ENCODE measurements around the gene ZIC5.
A peak's percentile ranks its signal among the peaks of the same experiment; 100 is the strongest.

ZIC5 gene

DNA sequence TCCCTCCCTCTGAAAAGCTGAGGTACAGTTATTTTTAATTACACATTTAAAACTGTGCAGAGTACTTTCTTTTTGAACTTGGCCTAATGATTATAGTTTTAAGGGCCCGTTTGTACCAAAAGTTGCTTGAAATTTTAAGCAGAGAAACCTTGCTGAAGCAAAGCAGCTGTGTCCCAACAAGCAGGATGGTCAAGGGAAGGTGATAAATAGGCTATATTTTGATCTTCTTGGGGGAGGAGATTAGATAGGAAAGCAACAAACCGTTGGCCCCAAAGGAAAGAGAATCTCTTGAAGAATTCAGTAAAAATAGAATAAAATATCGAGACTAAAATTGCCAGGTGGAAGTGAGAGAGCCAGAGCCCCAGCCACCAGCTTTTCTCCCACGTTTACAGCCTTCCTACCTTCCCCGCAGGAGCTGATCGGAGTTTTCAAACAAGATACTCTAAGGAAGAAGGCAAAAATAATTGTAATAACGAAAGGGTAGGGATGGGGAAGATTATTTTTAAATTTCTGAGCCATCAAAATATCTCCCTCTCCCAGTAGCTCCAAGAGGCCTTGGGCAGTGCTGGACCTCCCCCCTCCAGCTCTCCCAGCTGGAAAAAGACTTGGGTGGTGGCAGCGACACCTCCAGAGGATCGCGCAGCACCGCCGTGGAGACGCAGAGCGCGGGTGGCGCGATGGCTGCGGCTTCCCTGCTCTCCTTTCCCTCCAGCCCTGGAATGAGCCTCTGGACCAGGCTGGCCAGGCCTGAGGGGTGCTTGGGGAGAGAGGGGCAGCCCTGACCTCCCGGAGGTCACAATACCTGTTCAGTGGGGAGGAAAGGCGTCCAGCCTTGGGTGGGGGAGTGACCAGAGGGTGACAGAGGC lies 15.8 kb upstream of the ZIC5 start:
- no peak for DNase-seq (ENCODE audit: low spot score)

DNA sequence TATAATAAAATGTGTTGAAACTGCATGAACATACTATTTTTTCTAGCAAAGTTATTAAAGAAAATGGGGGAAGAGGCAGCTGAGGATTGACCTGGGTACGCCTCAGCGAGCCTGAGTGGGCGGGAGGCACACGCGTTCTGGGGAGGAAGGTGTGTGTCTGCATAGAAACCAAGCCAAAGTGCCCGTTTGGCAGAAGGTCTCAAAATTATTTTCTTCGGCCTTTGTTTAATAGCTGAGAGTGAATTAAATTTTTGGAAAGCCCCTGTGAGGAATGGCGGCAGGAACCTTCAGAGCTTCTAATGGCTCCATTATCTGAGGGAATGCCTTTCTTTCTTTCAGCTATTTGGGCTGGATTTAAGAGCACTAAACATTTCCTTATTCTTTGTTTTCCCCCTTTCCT lies 15.2 kb upstream of the ZIC5 start:
- no peak for DNase-seq (ENCODE audit: low spot score)

DNA sequence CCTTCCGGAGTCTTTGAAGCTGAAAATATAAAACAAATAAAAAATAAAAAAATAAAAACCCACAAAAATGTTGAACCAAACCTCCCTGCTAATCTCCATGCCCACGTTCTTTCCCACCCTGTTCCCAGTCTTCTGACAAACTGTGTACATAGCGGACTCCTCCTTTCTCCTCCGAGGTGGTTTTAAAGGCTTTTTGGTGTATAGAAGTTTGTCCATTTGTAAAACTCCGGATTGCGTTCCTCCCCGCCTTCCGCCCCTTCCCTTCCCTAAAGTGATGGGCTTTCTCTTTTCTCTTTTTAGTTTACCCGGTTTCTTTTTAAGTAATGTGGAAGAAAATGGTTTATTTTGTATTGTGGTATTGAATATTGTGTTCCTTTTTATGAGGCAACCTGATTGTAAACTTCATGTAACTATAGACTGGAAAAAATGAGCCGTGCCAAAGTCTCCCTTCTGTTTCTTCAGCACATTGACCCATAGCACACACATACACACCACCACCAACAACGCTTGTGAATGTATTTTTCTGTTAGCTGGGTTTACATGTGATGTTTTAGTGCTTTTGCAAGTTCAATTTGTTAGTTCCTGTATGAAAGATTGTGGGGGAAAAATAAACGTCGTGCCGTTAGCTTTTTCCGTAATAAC lies 14.4 kb upstream of the ZIC5 start:
- no peak for DNase-seq (ENCODE audit: low spot score)

DNA sequence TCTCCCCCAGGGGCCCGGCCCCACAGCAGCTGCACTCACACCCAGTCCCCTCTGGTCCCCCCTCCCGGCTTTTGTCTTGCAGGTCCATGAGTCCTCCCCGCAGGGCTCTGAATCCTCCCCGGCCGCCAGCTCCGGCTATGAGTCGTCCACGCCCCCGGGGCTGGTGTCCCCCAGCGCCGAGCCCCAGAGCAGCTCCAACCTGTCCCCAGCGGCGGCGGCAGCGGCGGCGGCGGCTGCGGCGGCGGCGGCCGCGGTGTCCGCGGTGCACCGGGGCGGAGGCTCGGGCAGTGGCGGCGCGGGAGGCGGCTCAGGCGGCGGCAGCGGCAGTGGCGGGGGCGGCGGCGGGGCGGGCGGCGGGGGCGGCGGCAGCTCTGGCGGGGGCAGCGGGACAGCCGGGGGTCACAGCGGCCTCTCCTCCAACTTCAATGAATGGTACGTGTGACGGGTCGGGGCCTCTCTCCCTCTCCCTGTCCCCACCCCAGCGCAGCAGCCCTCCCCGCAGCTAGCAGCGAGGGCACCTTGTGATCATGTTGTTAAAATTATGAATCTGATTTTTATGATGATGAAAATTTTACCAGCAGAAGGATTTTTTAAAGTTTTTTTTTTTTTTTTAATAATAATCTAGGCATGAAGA lies 13.8 kb upstream of the ZIC5 start:
- DNase-seq (ENCODE audit: low spot score): no peak

DNA sequence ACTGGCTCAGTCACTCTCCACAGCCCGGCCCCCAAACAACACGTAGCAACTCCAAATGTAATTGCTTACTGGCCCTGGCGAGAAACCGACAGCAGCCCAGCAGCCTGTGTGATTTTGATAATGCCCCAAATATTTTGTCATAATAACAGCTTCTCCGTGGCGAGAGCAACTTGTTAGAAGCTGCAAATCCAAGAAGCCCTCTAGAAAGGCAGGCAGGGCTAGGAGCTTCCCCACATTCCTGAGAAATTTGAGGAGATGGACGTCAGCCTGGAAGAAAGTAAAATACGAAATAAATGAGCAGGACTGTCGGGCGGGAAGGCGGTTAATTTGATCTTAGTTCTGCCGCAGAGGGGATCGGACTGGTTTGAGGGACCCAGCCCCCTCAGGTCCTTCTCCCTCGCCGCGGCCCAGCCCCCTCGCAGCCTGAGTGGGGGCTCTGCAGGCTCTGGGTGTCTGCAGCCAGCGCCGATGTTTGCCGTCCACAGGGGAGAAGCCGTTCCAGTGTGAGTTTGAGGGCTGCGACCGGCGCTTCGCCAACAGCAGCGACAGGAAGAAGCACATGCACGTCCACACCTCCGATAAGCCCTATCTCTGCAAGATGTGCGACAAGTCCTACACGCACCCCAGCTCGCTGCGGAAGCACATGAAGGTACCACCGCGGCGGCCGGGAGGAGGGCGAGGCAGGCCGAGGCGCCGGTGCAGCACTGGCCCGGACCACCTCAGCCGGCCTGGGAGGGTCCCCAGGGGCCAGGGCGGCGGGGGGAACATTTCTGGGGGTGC lies 13.1 kb upstream of the ZIC5 start:
- DNase-seq (ENCODE audit: low spot score): no peak

DNA sequence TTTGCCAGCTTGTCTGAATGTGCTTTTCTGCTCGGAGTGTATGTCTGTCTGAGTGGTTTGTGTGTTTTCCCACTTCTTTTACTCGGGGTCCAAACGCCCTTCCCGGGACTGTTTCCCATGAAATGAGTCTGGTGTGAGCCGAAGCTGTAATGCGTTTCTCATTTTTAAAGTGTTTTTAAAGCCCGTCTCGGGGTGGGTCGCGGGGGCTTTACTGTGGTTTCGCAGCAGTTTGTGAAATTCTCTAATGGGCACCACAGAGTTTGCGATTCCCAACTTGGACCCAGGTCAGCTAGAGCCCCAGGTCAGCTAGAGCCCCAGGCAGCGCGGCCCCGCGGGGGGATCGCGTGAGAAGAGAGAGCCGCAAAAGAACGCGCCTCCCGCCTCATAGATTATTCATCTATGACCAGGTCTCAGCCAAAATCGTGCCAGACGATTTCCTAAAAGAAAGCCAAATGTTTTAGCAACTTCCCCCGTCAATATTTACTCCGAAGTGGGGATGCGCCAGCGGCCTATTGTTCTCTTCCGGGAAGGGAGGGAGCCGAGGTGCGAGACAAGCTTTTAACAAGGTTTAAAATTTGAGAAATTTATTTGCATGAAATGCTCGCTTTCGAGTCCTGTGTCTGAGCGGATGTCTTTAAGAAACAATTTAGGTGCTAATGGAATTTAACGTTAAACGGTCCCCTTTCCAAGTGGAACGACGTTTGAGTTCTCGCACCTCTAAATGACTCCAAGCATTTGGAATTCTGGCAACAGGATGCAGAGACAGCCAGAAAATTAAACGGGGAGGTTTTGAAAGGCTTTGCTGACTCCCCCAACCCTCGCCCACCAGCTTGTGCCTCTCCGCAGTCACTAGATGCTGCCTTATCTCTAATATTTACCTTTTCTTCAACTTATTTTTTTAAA lies 12.2 kb upstream of the ZIC5 start:
- no peak for DNase-seq (ENCODE audit: low spot score)

DNA sequence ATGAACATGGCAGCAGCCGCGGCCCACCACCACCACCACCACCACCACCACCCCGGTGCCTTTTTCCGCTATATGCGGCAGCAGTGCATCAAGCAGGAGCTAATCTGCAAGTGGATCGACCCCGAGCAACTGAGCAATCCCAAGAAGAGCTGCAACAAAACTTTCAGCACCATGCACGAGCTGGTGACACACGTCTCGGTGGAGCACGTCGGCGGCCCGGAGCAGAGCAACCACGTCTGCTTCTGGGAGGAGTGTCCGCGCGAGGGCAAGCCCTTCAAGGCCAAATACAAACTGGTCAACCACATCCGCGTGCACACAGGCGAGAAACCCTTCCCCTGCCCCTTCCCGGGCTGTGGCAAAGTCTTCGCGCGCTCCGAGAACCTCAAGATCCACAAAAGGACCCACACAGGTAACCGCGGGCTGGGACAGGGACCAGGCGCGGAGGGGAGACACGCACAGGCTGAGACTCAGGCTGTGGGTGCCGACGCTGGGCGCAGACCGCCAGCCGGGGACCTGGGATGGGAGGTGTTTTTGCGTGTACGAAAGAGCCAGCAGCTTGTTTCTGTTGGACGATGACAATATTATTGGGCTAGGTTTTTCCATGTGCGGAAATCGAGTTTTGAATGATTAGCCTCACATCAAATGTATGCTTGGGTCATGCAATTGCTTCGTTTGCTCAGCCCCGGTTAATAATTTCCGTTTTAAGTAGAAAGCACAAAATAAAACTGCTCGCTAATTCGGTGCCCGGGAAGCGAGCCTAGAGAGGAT lies 11.3 kb upstream of the ZIC5 start:
- no peak for DNase-seq (ENCODE audit: low spot score)

DNA sequence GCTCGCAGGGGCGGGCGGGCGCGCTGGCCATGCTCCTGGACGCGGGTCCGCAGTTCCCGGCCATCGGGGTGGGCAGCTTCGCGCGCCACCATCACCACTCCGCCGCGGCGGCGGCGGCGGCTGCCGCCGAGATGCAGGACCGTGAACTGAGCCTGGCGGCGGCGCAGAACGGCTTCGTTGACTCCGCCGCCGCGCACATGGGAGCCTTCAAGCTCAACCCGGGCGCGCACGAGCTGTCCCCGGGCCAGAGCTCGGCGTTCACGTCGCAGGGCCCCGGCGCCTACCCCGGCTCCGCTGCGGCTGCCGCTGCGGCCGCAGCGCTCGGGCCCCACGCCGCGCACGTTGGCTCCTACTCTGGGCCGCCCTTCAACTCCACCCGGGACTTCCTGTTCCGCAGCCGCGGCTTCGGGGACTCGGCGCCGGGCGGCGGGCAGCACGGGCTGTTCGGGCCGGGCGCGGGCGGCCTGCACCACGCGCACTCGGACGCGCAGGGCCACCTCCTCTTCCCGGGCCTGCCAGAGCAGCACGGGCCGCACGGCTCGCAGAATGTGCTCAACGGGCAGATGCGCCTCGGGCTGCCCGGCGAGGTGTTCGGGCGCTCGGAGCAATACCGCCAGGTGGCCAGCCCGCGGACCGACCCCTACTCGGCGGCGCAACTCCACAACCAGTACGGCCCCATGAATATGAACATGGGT lies 10.6 kb upstream of the ZIC5 start:
- DNase-seq (ENCODE audit: low spot score): peak; percentile 30

DNA sequence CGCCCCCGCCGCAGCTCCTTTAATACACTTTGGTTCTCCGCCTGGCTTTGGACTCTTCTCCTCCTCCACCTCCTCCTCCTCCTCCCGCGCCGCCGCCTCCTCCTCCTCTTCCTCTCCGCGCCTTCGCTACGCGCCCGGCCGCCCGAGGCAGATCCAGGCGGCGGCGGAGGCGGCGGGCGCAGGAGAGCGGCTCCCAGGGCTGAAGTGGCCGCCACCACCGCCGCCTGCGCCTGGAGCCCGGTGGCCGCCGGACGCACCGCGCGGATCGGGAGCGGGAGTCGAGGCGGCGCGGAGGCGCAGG lies 10.1 kb upstream of the ZIC5 start, which contains the start of gene ZIC2:
TSS of gene ZIC2 (plus strand) at position 50 of the 301 bp plus-strand sequence. CDS start 281 bp downstream, outside the sequence.
- DNase-seq (ENCODE audit: low spot score): peak; percentile 28

DNA sequence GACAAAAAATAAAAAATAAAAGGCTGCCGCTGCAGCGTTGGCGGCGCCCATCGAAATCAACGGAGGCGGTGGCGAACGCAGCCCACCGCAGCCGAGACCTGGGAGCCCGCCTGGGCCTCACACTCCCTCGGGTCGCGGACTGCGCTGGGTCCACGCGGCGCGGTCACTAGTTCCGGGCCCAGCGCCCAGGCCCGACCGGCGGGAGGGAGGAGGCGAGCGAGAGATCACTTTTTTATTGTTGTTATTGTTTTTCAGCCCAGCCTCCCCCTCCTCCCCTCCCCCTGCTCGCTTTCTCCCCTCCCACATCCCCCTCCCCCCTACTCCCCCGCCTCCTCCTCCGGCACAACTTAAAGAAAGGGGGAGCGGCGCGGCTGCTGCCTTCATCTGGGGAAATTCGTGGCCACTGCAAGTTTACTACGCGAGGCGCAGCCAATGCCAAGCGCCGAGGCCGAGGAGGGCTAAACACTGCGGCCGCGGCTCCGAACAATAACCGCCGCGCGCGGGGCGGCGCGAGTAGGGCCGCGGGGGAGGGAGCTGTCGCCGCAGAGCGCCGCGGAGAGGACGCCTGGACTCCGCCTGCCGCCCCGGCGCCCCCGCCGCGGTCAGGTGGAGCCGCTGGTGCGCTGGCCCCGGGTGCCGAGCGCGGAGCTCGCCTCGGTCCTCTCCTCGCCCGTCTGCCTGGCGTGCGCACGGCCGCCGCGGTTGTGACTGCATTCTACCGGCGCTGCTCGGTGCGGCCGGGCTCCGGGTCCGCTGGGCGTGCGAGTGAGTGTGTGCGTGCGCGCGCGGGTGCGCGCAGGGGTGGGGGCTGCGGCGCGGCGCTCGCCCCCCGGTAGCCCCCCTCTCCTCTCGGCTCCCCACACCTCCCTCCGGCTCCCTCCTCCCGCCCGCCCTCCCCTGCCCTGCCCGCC lies 9.5 kb upstream of the ZIC5 start:
- peak; percentile 41 for DNase-seq (ENCODE audit: low spot score)

DNA sequence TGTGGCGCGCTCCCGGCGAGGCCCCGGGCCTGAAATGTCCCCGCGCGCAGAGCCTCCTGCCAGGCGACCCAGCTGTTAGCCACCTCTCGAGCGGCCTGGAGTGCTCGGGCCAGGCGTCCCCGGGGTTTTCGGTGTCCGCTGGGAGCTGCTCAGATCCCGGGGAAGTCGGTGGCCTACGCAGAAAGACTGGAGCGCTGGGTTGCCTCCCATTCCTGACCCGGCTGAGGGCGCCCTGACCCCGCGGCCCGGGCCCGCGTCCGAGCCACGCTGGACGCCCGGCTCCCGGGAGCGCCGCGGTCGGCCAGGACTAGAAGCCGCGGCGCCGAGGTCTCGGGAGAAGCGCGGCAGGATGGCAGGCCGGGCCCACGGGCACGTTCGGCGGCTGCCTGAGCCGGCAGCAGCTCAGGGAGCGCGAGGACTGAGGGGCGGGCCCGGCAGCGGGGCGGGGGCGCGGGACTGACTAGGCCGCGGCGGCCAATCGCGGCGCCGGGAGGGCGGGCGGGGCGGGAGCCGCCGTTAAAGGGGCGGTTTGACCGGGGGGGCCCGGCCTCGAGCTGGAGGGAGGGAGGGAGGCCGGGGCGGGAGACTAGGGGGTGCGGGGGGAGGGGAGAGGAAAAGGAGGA lies 8.7 kb upstream of the ZIC5 start:
- DNase-seq (ENCODE audit: low spot score): peak; percentile 94

DNA sequence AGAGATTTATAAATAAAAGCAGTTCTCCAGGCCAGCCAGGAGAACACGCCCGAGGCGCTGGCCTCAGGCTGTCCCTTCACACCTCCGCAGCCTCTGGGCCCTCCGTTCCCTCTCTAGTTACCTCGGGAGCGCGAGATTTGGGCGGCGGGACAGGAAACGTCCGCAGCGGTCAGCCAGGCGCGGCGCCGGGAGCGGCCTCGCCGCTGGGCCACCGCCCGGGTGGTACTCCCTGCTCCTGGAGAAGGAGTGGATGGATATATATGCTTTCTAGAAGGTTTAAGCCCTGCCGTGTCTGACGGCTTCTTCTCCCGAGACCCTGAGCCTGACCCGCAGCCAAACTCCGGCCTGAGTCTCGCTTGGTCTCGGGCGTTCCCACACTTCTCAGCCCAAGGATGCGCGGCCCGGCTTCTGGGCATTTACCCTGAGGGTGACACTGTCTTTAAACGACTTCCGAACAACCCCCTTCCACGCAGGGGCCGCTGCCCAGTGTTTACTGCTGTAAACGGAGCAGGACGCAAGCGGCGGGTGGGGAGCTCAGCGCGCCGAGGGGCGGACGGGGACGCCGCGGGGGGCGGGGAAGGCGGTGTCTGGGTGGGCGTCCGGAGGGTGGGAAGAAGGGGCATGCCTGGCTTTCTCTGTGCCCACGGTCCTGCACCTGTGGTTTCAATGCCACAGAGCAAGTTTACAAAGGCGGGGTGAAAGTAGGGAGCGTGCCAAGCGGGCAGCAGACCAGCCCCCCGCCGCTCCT lies 8.1 kb upstream of the ZIC5 start:
- DNase-seq (ENCODE audit: low spot score): no peak

DNA sequence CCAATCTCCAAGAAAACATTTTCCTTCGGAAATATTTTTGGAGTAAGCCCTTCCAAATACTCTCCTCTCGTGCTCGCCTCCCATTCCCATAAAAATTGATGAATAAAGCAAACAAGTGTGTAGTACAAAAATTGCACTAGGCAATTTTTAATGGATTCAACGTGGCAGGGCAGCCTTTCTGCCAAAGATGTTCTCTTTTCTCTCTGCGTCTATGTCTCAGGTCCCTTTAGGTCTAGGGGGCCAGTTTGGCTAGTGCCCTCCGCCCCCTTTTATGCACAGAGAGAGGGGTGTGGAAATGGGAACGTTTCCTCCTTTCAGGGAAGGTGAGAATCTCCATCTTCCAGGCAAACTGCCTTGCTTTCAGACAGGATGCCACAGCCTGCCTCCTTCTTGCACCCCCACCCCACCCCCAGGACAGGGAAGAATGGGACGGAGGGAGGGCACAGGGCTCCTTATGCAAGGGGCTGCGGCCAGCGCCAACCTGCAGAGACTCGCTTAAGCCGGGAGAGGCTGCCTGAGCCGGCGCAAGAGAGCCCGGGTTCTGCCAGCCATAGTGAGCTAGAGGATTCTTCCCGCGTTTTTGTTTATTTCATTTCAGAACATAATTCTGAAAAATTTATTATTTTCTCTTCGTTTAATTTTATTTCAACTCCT lies 7.4 kb upstream of the ZIC5 start:
- no peak for DNase-seq (ENCODE audit: low spot score)

DNA sequence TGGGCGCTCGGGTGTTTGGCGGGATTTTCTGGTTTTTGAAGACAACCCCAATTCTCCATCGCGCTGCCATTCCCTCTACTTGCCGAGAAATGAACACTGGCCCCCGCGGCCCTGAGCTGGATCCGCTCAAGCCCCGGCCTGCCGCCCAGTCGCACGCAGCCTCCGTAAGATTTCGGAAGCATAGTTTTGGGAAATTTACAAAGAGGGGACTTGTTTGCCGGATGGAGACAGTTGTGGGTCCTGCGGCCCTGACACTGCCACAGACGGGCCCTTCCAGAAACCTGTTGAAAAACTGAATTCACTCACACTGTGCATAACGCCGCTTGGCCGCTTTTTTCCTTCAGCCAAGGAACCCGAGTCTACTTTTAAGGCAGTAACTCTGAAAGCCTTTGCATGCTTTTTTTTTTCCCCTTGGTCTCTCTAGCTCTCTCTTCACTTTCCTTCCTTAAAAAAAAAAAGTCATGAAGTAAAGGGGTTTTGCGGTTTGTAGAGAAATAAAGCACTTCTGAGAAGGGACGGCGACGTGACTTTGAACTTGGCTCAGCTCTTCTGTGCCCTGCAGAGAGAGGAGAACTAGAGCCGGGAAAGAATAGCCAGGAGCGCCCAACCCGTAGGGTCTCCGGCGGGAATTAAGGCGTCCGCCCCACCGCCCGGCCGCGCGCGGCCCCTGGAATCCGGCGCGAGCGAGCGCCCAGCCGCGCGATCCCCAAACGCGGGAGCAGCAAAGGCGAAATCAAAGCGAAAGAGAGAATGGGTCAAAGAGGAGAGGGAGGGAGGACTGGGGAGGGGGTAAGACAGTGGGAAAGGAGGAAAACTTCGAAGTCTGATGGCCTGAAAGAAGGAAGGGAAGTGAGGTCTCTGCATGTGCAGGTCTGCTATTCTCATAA lies 6.6 kb upstream of the ZIC5 start:
- DNase-seq (ENCODE audit: low spot score): no peak

DNA sequence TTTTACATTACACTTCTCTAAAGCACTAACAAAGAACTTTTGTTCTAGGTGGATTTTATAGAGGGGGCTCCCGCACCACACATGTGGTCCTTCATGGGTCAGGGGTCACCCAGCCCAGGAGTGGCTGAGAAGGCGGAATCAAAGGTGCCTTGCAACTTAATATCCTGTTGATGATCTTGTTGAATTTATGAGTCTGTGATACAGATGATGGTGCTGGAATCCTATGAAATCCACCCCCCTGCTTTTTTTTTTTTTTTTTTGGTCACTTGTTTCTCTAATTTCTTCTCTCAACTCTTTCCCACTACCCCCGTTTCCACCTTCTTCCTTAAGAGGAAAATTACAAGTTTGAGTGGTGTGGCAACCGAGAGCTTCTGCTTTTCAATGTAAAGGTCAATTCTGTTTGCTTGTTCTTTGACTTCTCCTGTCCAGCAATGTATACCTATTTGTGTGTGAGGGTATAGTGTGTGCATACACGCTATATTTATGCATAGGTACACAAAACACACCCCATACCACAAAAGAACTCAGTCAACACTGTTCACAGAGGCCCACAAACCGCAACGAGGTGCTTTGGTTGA lies 5.9 kb upstream of the ZIC5 start:
- DNase-seq (ENCODE audit: low spot score): no peak

DNA sequence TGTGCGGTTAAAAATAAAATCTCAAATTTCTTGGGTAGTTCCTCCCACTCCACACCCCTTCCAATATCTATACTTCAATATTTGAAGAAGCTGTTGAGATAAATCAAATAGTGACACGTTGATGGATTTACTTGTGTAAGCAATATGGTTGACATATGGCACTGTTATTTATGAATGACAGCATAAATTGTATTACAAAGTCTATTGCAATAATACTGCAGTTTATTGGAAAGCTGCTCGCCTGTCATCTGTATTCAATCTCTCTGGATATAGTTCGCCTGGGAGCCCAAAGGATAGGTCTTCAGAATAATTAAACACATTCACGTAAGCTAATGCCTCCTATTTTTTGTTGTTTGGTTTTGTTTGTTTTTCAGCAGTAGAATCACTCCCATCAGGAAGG lies 5.0 kb upstream of the ZIC5 start:
- no peak for DNase-seq (ENCODE audit: low spot score)

Measured in AG20443 (cell line).